GM18870 (cell line): Measurements from ENCODE around the gene SPAAR.
"Not testable (repeated sequence)": the region's sequence is repeated elsewhere in the genome, so short reads cannot be mapped to it uniquely, and the experiment has no call there.

ENCODE experiments used
- ATAC-seq: cut with Tn5 transposase; IDR thresholded peaks from one replicate; pipeline ENCODE4 v1.9.1; 2021; ENCODE audit warnings: moderate library complexity; ENCODE audit not compliant: unreplicated experiment

SPAAR gene

GRCh38 chr9:35920051-35920620 lies 10.8 kb downstream of the SPAAR start:
- no peak for ATAC-seq

GRCh38 chr9:35923598-35923926 lies 14.3 kb downstream of the SPAAR start:
- ATAC-seq = no peak

- ATAC-seq = no peak
Observed at GRCh38 chr9:35923927-35924763, 14.9 kb downstream of the SPAAR start.

- no peak for ATAC-seq
Observed at GRCh38 chr9:35928591-35929452, 19.5 kb downstream of the SPAAR start.

- ATAC-seq = no peak
Observed at GRCh38 chr9:35929453-35929718, 20.1 kb downstream of the SPAAR start.

GRCh38 chr9:35930521-35930920 lies 21.2 kb downstream of the SPAAR start:
- ATAC-seq = no peak

GRCh38 chr9:35930989-35931388 lies 21.7 kb downstream of the SPAAR start:
- ATAC-seq = no peak

GRCh38 chr9:35932735-35933134 lies 23.4 kb downstream of the SPAAR start:
- no peak for ATAC-seq

- no peak for ATAC-seq
Observed at GRCh38 chr9:35933550-35934067, 24.3 kb downstream of the SPAAR start.

- not testable (repeated sequence) for ATAC-seq
Observed at GRCh38 chr9:35934069-35934468, 24.8 kb downstream of the SPAAR start.

GRCh38 chr9:35935261-35935660 lies 26.0 kb downstream of the SPAAR start:
- ATAC-seq = no peak

- ATAC-seq = no peak
Observed at GRCh38 chr9:35935755-35936509, 26.6 kb downstream of the SPAAR start.

- no peak for ATAC-seq
Observed at GRCh38 chr9:35937227-35937626, 27.9 kb downstream of the SPAAR start.

GRCh38 chr9:35938474-35939356 lies 29.4 kb downstream of the SPAAR start:
- no peak for ATAC-seq

- ATAC-seq = no peak
Observed at GRCh38 chr9:35939679-35940250, 30.5 kb downstream of the SPAAR start.

GRCh38 chr9:35940458-35941407 lies 31.4 kb downstream of the SPAAR start:
- no peak for ATAC-seq

- ATAC-seq = no peak
Observed at GRCh38 chr9:35942286-35942685, 33.0 kb downstream of the SPAAR start.

- no peak for ATAC-seq
Observed at GRCh38 chr9:35944173-35944572, 34.9 kb downstream of the SPAAR start.

- ATAC-seq = no peak
Observed at GRCh38 chr9:35944841-35945240, 35.6 kb downstream of the SPAAR start.
